CD4-positive, alpha-beta T cell treated with Interleukin-1 beta for 1 hour (primary cell): ENCODE measurements around the gene DRG2.

Source experiments
- DNase-seq, 2 donors: peaks; one replicate each; pipeline ENCODE4 v3.0.0-alpha.2; 2020 to 2022

The DRG2 gene

GRCh38 chr17:18087610-18088491 is at the start of gene DRG2:
Gene DRG2 (plus strand): TSS chr17:18087948. CDS start chr17:18088024, 76 bp downstream.
- peak; percentile 86 to 91 for DNase-seq

- DNase-seq = peak in 1 of 2 donors; percentile 28
Measured at GRCh38 chr17:18038149-18038850, 49.4 kb upstream of the DRG2 start.

- peak; percentile 99 to 100 for DNase-seq
Measured at GRCh38 chr17:18038861-18039534, 48.8 kb upstream of the DRG2 start, which contains the start of the genes ATPAF2 and GID4. Gene ATPAF2 (minus strand): TSS chr17:18039168. CDS start chr17:18039013, 155 bp downstream. Gene GID4 (plus strand): TSS chr17:18039408. CDS start chr17:18039465, 57 bp downstream.

GRCh38 chr17:18039535-18040260 is 48.0 kb upstream of the DRG2 start:
- DNase-seq = peak in 1 of 2 donors; percentile 37

GRCh38 chr17:18040261-18040858 is 47.4 kb upstream of the DRG2 start:
- no peak for DNase-seq

- no peak for DNase-seq
Measured at GRCh38 chr17:18041776-18042175, 46.0 kb upstream of the DRG2 start.

- no peak for DNase-seq
Measured at GRCh38 chr17:18042983-18043382, 44.8 kb upstream of the DRG2 start.

- DNase-seq = no peak
Measured at GRCh38 chr17:18043491-18043890, 44.3 kb upstream of the DRG2 start.

GRCh38 chr17:18044609-18045008 is 43.1 kb upstream of the DRG2 start:
- no peak for DNase-seq

GRCh38 chr17:18045691-18046350 is 41.9 kb upstream of the DRG2 start:
- DNase-seq = no peak

GRCh38 chr17:18055597-18055996 is 32.2 kb upstream of the DRG2 start:
- DNase-seq = no peak

GRCh38 chr17:18056214-18056613 is 31.5 kb upstream of the DRG2 start:
- DNase-seq = no peak

GRCh38 chr17:18059283-18059682 is 28.5 kb upstream of the DRG2 start:
- DNase-seq = no peak

- DNase-seq = no peak
Measured at GRCh38 chr17:18064053-18064452, 23.7 kb upstream of the DRG2 start.

- no peak for DNase-seq
Measured at GRCh38 chr17:18065546-18065945, 22.2 kb upstream of the DRG2 start.

GRCh38 chr17:18066866-18067265 is 20.9 kb upstream of the DRG2 start:
- DNase-seq = no peak

- DNase-seq = no peak
Measured at GRCh38 chr17:18069101-18069500, 18.6 kb upstream of the DRG2 start.

- no peak for DNase-seq
Measured at GRCh38 chr17:18070861-18071340, 16.8 kb upstream of the DRG2 start.

- no peak for DNase-seq
Measured at GRCh38 chr17:18071751-18072150, 16.0 kb upstream of the DRG2 start.

- DNase-seq = no peak
Measured at GRCh38 chr17:18074566-18075272, 13.0 kb upstream of the DRG2 start.

GRCh38 chr17:18076936-18077335 is 10.8 kb upstream of the DRG2 start:
- no peak for DNase-seq
